Lower leg skin (tissue), 3 donors: Measurements from ENCODE around the gene SCTR.

Experiments used
- CTCF ChIP-seq, 3 donors: fragments of 450-650 bp; IDR thresholded peaks; one replicate each; pipeline ENCODE4 v1.5.1; 2016; ENCODE audit warnings: antibody characterized with exemption in 3 of 3, mild to moderate bottlenecking in 3 of 3, moderate library complexity in 2 of 3
- POLR2A ChIP-seq, 2 donors: fragments of 450-650 bp; IDR thresholded peaks; one replicate each; pipeline ENCODE4 v1.6.1; 2016 to 2017; ENCODE audit warnings: antibody characterized with exemption in 2 of 2, mild to moderate bottlenecking in 1 of 2, moderate library complexity in 1 of 2

GRCh38 chr2:119481501-119482455 is 42.5 kb downstream of the SCTR start:
- TF ChIP-seq CTCF (IDR thresholded peaks at IDR 0.05) (no peak), POLR2A (IDR thresholded peaks at IDR 0.05) (no peak)
